Activated naive CD8-positive, alpha-beta T cell treated with anti-CD3 and anti-CD28 coated beads, Interleukin-2, amount 50 U/mL, for 24 hours (primary cell): ENCODE results near the gene MRPL10.

Experiments
- ATAC-seq: fragments of 150-1000 bp; cut with Tn5 transposase; one replicate; pipeline ENCODE4 v1.10.0; 2021
- DNase-seq: peaks from one replicate; pipeline ENCODE4 v3.0.0; 2021
- H3K27ac Mint-ChIP-seq: one replicate; pipeline ENCODE4 v1.8.0; 2021; ENCODE audit warnings: mild to moderate bottlenecking, mixed read lengths
- H3K27me3 Mint-ChIP-seq: one replicate; pipeline ENCODE4 v1.8.0; 2021; ENCODE audit warnings: mixed read lengths
- H3K36me3 Mint-ChIP-seq: one replicate; pipeline ENCODE4 v1.8.0; 2021; ENCODE audit warnings: low read depth, mixed read lengths
- H3K4me1 Mint-ChIP-seq: one replicate; pipeline ENCODE4 v1.8.0; 2021; ENCODE audit warnings: mixed read lengths
- H3K4me3 Mint-ChIP-seq: one replicate; pipeline ENCODE4 v1.8.0; 2021; ENCODE audit warnings: mild to moderate bottlenecking, moderate library complexity, mixed read lengths
- H3K9me3 Mint-ChIP-seq: one replicate; pipeline ENCODE4 v1.8.0; 2021; ENCODE audit warnings: mixed read lengths

The MRPL10 gene

DNA sequence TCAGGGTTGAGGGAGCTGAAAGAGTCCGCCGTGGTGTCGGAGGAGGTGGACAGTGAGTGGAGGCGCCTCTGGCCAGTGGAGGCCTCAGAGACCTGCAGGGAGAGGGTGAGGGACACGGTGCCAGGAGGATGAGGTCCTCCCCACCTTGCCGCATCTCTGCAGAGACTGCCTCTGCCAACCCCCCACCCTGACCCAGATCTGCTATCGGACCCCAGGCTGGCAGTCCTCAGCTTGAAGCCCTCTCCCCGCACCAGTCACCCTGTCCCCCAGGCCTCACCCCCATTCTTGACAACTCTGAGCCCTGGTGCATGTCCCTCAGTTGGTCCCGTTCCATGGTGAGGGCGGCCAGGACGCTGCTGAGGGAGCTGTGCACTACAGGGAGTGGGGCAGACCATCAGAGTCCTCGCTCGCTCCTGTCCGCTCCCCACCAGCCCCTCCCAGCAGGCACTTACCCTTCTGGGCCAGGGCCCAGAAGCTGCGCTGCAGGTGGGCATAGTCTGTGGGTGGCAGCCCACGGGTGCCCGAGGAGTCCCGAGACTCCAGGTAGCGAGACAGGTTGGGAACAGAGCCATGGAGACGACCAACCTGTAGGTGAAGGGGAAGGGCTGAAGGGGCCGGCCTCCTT, 15.1 kb downstream of the MRPL10 start:
- H3K27me3 Mint-ChIP-seq, result no peaks in the 10 kb centered on the region
- H3K27ac Mint-ChIP-seq, result no peak overlapping the region
- H3K4me1 Mint-ChIP-seq, result peaks cover 7% of the 10 kb centered on the region
- no peaks in the 10 kb centered on the region for H3K9me3 Mint-ChIP-seq
- no peak for DNase-seq
- peaks cover 10% of the 10 kb centered on the region for H3K36me3 Mint-ChIP-seq
- no peak for ATAC-seq
- no peak overlapping the region for H3K4me3 Mint-ChIP-seq

DNA sequence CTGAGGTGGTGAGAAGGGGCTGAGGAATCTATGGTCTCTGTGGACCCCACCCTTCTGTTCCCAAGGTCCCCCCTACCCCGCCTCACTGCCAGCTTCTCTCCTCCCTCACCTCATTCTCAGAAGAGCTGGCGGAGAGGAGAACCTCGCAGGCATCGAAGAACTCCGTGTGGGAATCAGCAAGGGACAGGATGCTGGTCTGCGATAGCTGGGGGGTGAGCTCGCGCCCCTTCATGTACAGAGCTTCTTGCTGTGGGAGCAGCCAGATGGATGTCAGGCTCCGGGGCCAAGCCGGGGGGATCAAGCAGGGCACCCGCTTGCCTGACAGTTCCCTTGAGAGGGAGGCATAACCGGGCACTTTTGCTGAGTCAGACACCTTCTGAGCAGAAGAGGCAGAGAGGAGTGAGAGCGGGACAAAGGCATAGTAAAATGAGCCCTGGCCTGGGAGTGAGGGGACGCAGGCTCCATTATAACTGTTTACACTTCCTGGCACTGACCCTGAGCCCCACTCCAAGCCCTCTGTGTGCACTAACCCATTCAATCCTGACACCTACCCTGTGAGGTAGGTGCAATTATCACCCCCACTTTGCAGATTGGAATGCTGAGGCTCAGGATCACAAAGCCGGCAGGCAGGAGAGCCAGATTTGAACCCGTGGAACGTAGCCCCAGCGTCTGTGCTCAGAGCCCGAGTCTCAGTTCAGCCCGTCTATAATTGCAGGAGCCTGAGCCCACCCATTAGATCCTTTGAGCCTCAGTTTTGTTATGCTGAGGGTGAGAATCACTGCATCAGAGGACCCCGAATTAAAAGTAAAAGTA, 16.0 kb downstream of the MRPL10 start:
- no peak for ATAC-seq
- peaks cover 3% of the 10 kb centered on the region for H3K4me1 Mint-ChIP-seq
- H3K4me3 Mint-ChIP-seq, result no peak overlapping the region
- H3K36me3 Mint-ChIP-seq, result peaks cover 10% of the 10 kb centered on the region
- no peak overlapping the region for H3K27ac Mint-ChIP-seq
- no peaks in the 10 kb centered on the region for H3K27me3 Mint-ChIP-seq
- no peaks in the 10 kb centered on the region for H3K9me3 Mint-ChIP-seq
- DNase-seq, result no peak

DNA sequence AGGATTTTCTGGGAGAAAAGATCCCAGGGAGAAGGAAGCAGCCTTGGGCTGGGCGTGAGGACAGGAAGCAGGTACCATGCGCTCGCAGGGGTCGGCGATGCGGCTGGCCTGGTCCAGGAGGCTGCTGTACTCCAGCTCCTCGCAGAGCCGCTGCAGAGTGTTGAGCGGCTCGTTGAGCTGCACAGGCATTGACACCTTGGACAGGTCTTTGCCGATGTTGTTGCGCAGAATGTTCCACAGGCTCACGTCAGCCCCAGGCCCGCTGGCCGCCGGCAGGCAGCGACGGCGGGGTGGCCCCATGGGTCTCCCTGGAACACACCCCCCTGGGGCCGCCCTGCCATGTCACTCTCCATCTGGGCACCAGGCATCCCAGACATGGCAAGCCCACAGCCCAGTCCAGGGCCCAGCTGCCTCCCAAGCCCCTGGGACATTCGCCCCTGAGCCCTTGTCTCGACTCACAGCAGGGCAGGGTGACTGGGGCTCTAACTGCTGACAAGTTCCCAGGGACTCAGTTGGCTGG, 17.8 kb downstream of the MRPL10 start:
- ATAC-seq, result no peak
- H3K4me1 Mint-ChIP-seq, result peaks cover 8% of the 10 kb centered on the region

DNA sequence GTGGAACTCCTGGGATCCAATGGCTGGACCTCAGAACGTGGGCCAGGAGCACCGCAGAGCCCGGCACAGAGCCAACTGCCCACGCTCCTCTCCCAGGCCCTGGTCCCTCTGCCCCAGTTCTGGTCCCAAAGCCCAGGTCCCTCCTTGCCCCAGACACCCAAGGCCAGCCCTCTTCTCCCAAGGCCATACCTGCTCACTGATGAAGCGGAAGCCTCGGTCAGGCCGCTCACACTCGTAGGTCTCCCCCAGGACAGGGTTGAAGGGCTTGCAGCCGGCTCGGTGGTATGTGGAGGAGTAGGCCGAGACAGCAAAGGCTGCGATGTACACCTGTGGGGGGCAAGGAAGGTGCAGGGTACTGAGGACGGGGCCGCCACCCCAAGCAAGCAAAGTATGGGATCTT, 18.3 kb downstream of the MRPL10 start:
- H3K27me3 Mint-ChIP-seq, result no peaks in the 10 kb centered on the region
- DNase-seq (no peak), ATAC-seq (no peak)
- no peak overlapping the region for H3K4me3 Mint-ChIP-seq
- H3K4me1 Mint-ChIP-seq, result peaks cover 8% of the 10 kb centered on the region
- H3K36me3 Mint-ChIP-seq, result peaks cover 13% of the 10 kb centered on the region
- H3K27ac Mint-ChIP-seq, result peak overlapping the region; percentile 23
- no peaks in the 10 kb centered on the region for H3K9me3 Mint-ChIP-seq

More for the DNA sequence above, 17.8 kb downstream of the MRPL10 start:
- no peak overlapping the region for H3K4me3 Mint-ChIP-seq
- no peaks in the 10 kb centered on the region for H3K9me3 Mint-ChIP-seq
- H3K36me3 Mint-ChIP-seq, result peaks cover 11% of the 10 kb centered on the region
- no peak overlapping the region for H3K27ac Mint-ChIP-seq
- H3K27me3 Mint-ChIP-seq, result no peaks in the 10 kb centered on the region
- no peak for DNase-seq

DNA sequence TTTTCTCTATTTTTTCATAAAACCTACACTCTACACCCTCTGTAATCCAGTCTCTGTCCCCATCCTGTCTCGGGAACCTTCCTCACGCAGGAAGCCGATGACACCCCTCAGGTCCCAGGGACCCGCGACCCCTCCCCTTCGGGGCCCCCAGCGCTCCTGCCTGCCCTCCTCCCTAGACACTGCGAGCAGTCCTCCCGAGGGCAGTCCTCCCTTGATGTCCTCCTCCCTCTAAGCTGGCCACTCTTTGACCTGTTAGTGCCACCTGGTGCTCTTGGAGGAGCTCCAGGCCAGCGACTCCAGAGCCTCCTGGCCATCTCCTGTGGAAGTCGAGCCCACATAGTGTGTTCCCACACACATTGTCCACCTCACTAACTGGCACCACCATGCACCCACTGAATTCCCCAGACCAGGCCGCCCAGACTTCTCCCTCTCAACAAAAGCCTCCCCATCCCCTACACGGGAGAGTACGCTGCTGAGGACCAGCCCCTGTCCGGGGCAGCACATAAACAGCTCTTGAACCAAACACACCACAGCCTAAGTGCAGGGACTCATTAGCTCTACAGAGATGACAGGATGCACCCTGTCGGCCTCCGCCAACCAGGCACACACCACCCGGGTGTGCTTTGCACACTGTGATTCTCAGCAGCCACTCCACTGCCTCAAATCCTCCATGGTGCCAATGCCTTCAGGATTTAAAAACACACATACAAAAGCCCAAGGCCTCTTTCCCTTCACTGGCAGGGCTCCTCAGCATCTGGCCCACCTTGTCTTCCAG, 19.0 kb downstream of the MRPL10 start:
- Mint-ChIP-seq H3K4me3 (no peak overlapping the region), H3K27ac (peak overlapping the region; percentile 23), H3K4me1 (peaks cover 8% of the 10 kb centered on the region), H3K36me3 (peaks cover 10% of the 10 kb centered on the region), H3K27me3 (no peaks in the 10 kb centered on the region), H3K9me3 (no peaks in the 10 kb centered on the region)
- ATAC-seq (no peak), DNase-seq (no peak)

DNA sequence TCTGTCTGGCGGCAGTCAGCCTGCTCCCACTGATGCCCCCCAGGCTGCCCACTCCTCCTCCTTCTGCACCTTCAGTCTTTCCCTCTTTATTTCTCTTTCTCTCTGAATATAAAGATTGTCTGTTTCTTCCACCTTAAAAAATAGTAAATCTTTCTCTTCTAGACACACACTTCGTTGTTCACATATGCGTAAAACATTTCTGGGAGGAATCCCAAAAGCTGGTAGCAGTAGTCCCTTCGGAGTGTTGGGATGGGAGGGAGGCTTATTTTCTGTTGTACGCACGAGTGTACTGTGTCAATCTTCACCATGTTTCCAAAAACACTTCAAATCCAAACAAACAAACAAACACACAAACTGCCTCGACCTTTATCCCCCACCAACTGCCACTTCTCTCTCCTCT, 19.6 kb downstream of the MRPL10 start:
- DNase-seq (no peak), ATAC-seq (no peak)
- Mint-ChIP-seq H3K9me3 (no peaks in the 10 kb centered on the region), H3K36me3 (peaks cover 10% of the 10 kb centered on the region), H3K27ac (no peak overlapping the region), H3K27me3 (no peaks in the 10 kb centered on the region), H3K4me1 (peaks cover 8% of the 10 kb centered on the region), H3K4me3 (no peak overlapping the region)

DNA sequence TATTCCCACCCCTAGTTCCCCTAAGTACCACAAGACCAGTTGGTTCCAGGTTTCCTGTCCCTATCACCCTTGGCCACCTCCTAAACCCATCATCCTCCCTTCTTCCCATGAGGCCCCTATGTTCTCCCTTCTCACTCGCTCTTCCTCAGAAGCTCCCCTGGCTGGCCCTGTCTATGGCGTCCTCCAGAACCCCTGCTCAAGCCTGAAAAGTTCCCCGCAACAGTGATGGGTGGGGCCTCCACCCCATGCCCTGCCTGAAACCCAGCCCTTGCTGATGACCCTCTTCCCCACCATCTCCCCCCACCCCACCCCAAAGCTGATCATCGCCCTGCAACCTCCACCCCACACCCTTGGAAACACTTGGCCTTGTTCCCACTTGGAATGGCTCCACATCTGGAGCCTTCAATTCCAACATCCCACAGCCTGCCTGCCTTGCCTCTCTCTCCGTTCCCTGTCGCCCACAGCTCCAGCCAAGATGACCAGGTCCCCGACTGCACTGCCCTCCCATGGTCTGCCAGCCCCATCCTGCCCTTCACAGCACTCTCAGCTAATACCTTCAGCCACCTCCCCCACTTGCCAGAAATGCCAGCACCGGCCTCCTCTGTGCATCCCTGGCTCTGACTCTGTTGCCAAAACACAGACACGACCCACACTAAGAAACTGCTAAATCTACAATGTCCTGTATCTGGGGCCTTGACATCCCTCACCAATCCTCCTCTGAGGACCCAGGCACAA, 20.3 kb downstream of the MRPL10 start:
- no peak for DNase-seq
- Mint-ChIP-seq H3K4me1 (peaks cover 8% of the 10 kb centered on the region), H3K36me3 (peaks cover 10% of the 10 kb centered on the region), H3K27me3 (no peaks in the 10 kb centered on the region), H3K27ac (peak overlapping the region; percentile 39), H3K9me3 (no peaks in the 10 kb centered on the region), H3K4me3 (no peak overlapping the region)
- no peak for ATAC-seq

DNA sequence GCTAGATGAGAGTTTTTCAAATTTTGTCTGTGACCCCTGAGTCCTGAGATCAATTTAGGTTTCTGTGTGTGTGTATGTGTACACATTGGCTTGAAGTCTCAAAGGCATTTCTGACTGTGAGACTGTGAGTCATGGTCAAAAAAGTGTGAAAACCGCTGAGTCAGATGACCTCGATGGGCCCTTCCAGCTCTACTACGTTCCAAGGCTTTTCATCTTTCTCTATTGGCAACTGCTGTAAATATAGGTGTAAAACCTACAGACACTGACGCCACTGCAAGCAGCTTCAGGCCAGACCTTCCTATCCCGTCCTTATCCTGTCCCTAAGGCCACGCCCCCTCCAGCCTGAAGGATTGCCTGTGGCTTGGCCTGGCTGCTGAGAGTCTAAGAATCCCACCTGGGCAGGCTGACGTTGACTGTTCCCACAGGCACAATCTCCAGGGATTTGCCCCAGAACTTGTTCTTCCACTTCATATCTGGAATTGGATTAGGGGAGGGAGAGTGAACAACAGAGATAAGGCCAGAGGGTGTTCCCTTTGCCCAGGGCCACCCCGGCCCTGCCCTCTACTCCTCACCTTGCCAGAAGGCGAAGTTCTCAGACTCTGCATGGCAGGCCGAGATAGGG, 21.0 kb downstream of the MRPL10 start:
- DNase-seq (no peak), ATAC-seq (peak; percentile 69)
- Mint-ChIP-seq H3K4me3 (no peak overlapping the region), H3K27me3 (no peaks in the 10 kb centered on the region), H3K27ac (peak overlapping the region; percentile 13), H3K9me3 (no peaks in the 10 kb centered on the region), H3K36me3 (peaks cover 10% of the 10 kb centered on the region), H3K4me1 (peaks cover 8% of the 10 kb centered on the region)

DNA sequence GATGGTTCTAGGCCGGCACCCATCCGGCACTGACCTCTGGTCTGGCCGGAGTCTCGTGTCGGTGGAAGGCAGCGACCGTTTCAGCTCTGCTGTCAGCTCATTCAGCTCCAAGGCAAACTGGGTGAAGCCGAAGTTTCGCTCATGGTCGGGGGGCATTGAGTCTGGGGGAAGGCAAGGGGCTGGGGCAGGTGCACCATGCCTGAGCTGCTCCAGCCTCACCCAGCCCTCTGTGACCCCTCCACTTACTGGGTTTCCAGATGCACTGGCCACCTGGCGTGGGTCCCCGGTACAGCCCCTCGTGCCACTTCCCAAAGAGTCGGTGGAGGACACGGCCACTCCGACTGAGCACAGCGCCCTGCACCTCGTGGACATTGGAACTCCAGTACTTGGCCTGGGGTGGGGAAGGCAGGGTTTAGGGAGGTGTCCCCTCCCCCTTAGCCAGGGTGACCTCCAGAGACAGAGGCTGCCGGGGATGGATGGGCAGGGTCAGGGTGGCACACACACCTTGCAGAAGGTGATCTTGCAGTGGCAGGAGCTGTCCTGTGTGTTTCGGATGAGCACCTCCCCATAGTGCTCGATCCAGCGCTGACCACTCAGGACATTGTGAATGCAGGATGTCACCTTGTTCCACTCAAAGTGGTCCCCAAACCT, 22.4 kb downstream of the MRPL10 start:
- no peak for DNase-seq
- Mint-ChIP-seq H3K27me3 (no peaks in the 10 kb centered on the region), H3K27ac (no peak overlapping the region), H3K4me3 (no peak overlapping the region), H3K4me1 (peaks cover 8% of the 10 kb centered on the region), H3K9me3 (no peaks in the 10 kb centered on the region), H3K36me3 (peaks cover 10% of the 10 kb centered on the region)
- ATAC-seq, result no peak

DNA sequence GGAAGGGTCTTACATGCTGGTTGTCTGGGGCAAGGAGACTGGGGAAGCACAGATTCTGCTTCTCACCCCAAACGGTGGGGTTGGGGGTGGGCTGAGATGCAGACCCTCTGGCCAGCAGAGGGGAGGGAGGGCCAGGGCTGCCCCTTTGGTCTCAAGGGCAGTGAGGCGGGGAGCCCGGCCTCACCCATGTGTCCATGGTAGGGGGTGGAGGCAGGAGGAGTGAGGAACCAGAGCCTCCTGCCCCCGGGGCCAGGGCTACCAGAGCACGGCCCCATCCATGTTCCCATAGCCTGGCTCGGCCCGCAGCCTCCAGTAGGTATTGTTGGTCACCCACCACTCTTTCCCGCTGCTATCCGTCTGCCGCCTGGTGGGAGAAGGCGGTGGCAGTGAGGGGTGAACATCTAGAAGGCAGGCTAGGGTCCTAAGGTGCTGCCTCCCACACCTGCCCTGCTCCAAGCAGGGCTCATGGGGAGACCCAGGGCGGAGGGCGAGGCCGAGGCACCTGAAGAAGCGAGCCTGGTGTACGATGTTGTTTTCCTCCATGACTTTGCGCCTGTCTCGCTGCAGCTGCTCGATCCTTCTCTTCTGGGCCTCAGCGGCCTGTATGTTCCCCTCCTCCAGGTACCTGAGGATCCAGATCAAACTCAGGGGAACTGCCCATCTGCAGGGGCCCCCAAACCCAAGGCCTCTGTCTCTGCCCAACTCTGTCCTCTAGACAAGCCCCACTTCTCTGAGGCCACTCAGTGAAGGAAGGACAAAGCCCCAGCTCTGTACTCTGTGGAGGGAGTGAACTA, 23.1 kb downstream of the MRPL10 start:
- Mint-ChIP-seq H3K4me1 (peaks cover 8% of the 10 kb centered on the region), H3K27me3 (no peaks in the 10 kb centered on the region), H3K36me3 (peaks cover 10% of the 10 kb centered on the region), H3K9me3 (no peaks in the 10 kb centered on the region), H3K27ac (no peak overlapping the region), H3K4me3 (no peak overlapping the region)
- DNase-seq (no peak), ATAC-seq (no peak)

DNA sequence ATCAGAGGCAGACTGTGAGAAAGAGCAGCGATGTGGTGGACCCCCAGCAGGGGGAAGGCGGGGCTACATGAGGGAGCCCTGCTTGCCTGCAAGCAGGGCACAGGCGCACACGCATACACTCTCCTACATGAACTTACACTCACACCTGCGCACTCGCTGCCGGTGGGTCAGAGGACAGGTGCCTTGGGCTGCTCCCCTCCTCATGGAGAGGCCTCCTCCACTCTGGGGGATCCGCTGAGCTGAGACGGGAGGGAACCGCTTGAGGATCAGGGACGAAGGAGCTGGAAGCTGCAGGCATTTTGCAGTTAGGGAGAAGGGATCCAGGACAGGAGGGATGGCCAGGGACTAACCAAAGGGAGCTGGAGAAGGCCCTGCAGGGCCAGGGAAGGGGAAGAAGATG, 23.9 kb downstream of the MRPL10 start:
- Mint-ChIP-seq H3K27ac (no peak overlapping the region), H3K4me3 (no peak overlapping the region), H3K4me1 (peaks cover 8% of the 10 kb centered on the region), H3K36me3 (peaks cover 10% of the 10 kb centered on the region), H3K27me3 (no peaks in the 10 kb centered on the region), H3K9me3 (no peaks in the 10 kb centered on the region)
- no peak for DNase-seq
- ATAC-seq, result no peak

DNA sequence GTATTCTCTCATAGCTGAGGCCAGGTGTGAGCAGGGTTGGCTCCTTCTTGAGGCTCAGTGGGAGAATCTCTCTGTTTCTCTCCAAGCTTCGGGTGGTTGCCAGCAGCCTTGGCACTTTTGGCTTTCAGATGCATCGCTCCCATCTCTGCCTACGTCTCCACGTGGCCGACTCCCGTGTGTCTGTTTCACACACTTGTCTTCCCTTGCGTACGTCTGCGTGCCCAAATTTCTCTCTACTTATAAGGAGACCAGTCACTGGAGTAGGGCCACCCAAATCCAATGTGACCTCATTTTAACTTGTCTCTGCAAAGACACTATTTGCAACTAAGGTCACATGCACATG, 24.5 kb downstream of the MRPL10 start:
- no peak for DNase-seq
- ATAC-seq, result no peak
- peaks cover 6% of the 10 kb centered on the region for H3K36me3 Mint-ChIP-seq

More for the DNA sequence above, 24.5 kb downstream of the MRPL10 start:
- H3K9me3 Mint-ChIP-seq, result no peaks in the 10 kb centered on the region
- H3K4me1 Mint-ChIP-seq, result peaks cover 8% of the 10 kb centered on the region
- H3K27ac Mint-ChIP-seq, result no peak overlapping the region
- no peaks in the 10 kb centered on the region for H3K27me3 Mint-ChIP-seq
- H3K4me3 Mint-ChIP-seq, result no peak overlapping the region
